Tibial nerve (tissue), 4 donors: ENCODE results near the gene RASSF8. TPM values are rescaled to one million over a fixed set of nuclear protein-coding genes. Genes with fewer than 3 reads are reported as not detected.

Source experiments
- DNase-seq, 2 donors: peaks; one replicate each; pipeline ENCODE4 v3.0.0-alpha.2; 2019; ENCODE audit warnings: low spot score in 2 of 2
- H3K27ac ChIP-seq, 4 donors: fragments of 200-600 bp; sonication (generic) in 3 of 4; one replicate each; pipeline ENCODE4 v1.5.1; 2017 to 2019; ENCODE audit warnings: mild to moderate bottlenecking in 1 of 4
- H3K27me3 ChIP-seq, 2 donors: fragments of 200-600 bp; sonication (generic) in 1 of 2; one replicate each; pipeline versions ENCODE4 v1.5.1 to v1.6.0; 2017 to 2019
- H3K36me3 ChIP-seq, 3 donors: fragments of 200-600 bp; sonication (generic); one replicate each; pipeline ENCODE4 v1.5.1; 2018 to 2019
- H3K4me1 ChIP-seq, 4 donors: fragments of 200-600 bp; sonication (generic) in 3 of 4; one replicate each; pipeline ENCODE4 v1.5.1; 2017 to 2019
- H3K4me3 ChIP-seq, 4 donors: fragments of 200-600 bp; sonication (generic) in 3 of 4; one replicate each; pipeline ENCODE4 v1.5.1; 2017 to 2019; ENCODE audit warnings: mild to moderate bottlenecking in 1 of 4, moderate library complexity in 1 of 4
- H3K9me3 ChIP-seq, 4 donors: fragments of 200-600 bp; sonication (generic) in 3 of 4; one replicate each; pipeline ENCODE4 v1.5.1; 2017 to 2019
- EP300 ChIP-seq, 2 donors: sonication (generic); formaldehyde crosslinking; IDR thresholded peaks; one replicate each; pipeline ENCODE4 v1.6.1; 2017; ENCODE audit warnings: antibody characterized with exemption in 2 of 2, mild to moderate bottlenecking in 1 of 2
- POLR2A ChIP-seq, 2 donors: fragments of 450-650 bp; IDR thresholded peaks; one replicate each; pipeline ENCODE4 v1.6.1; 2017; ENCODE audit warnings: antibody characterized with exemption in 2 of 2, mild to moderate bottlenecking in 2 of 2, moderate library complexity in 2 of 2
- WGBS, 2 donors: methylation state at CpG; one replicate each; pipeline ENCODE4 v1.1.5; 2018; 5-methylcytosine and 5-hydroxymethylcytosine counted together
- total RNA-seq, 4 donors: library from RNA; depleted of rRNA; stranded (reverse); fragments of >200 nt; gene quantifications; one replicate each; pipeline ENCODE4 v1.1.0, GENCODE V29; 2016
- TF ChIP-seq, protein P1 (sequence below), 5 experiments: fragments of 200-600 bp in 3 of 5; fragments of 450-650 bp in 2 of 5; sonication (generic) in 3 of 5; IDR thresholded peaks; one replicate each; pipeline ENCODE4 v1.5.1; 2016 to 2019; ENCODE audit warnings: antibody characterized with exemption in 5 of 5, mild to moderate bottlenecking in 3 of 5, moderate library complexity in 2 of 5

RASSF8 gene
- total RNA-seq, 4 donors from 2014 or later = 42.9 to 87.2 (median 76.1) TPM

- WGBS, 2 donors = 81 to 87% methylated on average over 4 of the region's 4 CpGs
- no peak for DNase-seq
- H3K27ac ChIP-seq = no peak overlapping the region
- TF ChIP-seq, protein P1, sequence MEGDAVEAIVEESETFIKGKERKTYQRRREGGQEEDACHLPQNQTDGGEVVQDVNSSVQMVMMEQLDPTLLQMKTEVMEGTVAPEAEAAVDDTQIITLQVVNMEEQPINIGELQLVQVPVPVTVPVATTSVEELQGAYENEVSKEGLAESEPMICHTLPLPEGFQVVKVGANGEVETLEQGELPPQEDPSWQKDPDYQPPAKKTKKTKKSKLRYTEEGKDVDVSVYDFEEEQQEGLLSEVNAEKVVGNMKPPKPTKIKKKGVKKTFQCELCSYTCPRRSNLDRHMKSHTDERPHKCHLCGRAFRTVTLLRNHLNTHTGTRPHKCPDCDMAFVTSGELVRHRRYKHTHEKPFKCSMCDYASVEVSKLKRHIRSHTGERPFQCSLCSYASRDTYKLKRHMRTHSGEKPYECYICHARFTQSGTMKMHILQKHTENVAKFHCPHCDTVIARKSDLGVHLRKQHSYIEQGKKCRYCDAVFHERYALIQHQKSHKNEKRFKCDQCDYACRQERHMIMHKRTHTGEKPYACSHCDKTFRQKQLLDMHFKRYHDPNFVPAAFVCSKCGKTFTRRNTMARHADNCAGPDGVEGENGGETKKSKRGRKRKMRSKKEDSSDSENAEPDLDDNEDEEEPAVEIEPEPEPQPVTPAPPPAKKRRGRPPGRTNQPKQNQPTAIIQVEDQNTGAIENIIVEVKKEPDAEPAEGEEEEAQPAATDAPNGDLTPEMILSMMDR (IDR thresholded peaks at IDR 0.05) = no peak
- peaks cover 0 to 4% (median 0%) of the 10 kb centered on the region in 4 donors for H3K4me1 ChIP-seq
- H3K27me3 ChIP-seq = no peaks in the 10 kb centered on the region
- H3K9me3 ChIP-seq = no peaks in the 10 kb centered on the region
- no peak overlapping the region for H3K4me3 ChIP-seq
- peaks cover 0 to 7% (median 0%) of the 10 kb centered on the region in 3 donors for H3K36me3 ChIP-seq
Observed at GRCh38 chr12:26068503-26068902, 110.0 kb downstream of the RASSF8 start.

DNA sequence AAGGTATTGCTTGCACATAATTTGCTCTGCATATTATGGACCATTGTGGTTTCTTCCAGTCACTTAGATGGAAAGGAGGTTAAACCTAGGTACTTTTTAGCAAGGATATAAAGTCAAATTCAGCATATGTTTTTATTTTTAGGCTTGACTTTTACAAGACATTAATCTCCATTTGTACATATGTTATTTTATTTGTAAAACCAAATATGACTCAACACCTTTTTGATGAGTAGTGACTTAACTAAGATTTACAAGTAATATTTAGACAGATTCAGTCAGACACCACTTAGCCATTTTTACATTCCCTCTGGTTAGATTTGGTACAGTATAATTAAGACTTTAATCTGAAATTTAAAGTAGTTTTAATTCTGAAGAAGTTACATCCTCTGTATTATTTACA is 111.3 kb downstream of the RASSF8 start:
- Histone ChIP-seq H3K36me3 (peaks cover 0 to 7% (median 0%) of the 10 kb centered on the region in 3 donors), H3K27me3 (no peaks in the 10 kb centered on the region), H3K9me3 (no peaks in the 10 kb centered on the region), H3K4me3 (no peak overlapping the region), H3K27ac (no peak overlapping the region), H3K4me1 (peaks cover 0 to 4% (median 0%) of the 10 kb centered on the region in 4 donors)
- DNase-seq = no peak
- no peak for TF ChIP-seq EP300 (IDR thresholded peaks at IDR 0.05)
- no peak for TF ChIP-seq POLR2A (IDR thresholded peaks at IDR 0.05)
- TF ChIP-seq, protein P1 (IDR thresholded peaks at IDR 0.05) = no peak

- peaks cover 0 to 22% (median 0%) of the 10 kb centered on the region in 3 donors for H3K36me3 ChIP-seq
- 74 to 91% methylated on average over 2 of the region's 2 CpGs for whole genome bisulfite sequencing, 2 donors
Observed at GRCh38 chr12:26077915-26078702, 119.6 kb downstream of the RASSF8 start.

DNA sequence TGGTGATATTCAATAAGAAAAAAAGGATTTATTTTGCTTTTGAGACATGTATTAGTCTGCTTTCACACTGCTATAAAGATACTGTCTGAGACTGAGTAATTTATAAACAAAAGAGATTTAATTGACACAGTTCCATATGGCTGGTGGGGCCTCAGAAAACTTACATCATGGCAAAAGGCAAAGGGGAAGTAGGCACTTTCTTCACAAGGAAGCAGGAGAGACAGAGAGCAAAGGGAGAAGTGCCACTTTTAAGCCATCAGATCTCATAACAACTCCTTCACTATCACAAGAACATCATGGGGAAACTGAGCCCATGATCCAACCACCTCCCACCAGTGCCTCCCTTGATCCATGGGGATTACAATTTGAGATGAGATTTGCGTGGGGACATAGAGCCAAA is 122.4 kb downstream of the RASSF8 start:
- 95% methylated on average over 1 of the region's 1 CpG for WGBS, 2 donors
- H3K27ac ChIP-seq = no peak overlapping the region
- H3K4me1 ChIP-seq = no peaks in the 10 kb centered on the region
- DNase-seq = no peak
- H3K9me3 ChIP-seq = peaks cover 0 to 3% (median 0%) of the 10 kb centered on the region in 4 donors
- H3K27me3 ChIP-seq = no peaks in the 10 kb centered on the region
- TF ChIP-seq, protein P1 (IDR thresholded peaks at IDR 0.05) = no peak
- TF ChIP-seq EP300 (IDR thresholded peaks at IDR 0.05) (no peak), POLR2A (IDR thresholded peaks at IDR 0.05) (no peak)
- peaks cover 0 to 12% (median 0%) of the 10 kb centered on the region in 3 donors for H3K36me3 ChIP-seq
- no peak overlapping the region for H3K4me3 ChIP-seq

More at GRCh38 chr12:26077915-26078702, 119.6 kb downstream of the RASSF8 start:
- Histone ChIP-seq H3K27me3 (no peaks in the 10 kb centered on the region), H3K27ac (no peak overlapping the region), H3K4me1 (no peaks in the 10 kb centered on the region), H3K9me3 (no peaks in the 10 kb centered on the region), H3K4me3 (no peak overlapping the region)
- no peak for DNase-seq
- TF ChIP-seq EP300 (IDR thresholded peaks at IDR 0.05) (no peak), POLR2A (IDR thresholded peaks at IDR 0.05) (no peak)
- TF ChIP-seq, protein P1 (IDR thresholded peaks at IDR 0.05) = no peak

DNA sequence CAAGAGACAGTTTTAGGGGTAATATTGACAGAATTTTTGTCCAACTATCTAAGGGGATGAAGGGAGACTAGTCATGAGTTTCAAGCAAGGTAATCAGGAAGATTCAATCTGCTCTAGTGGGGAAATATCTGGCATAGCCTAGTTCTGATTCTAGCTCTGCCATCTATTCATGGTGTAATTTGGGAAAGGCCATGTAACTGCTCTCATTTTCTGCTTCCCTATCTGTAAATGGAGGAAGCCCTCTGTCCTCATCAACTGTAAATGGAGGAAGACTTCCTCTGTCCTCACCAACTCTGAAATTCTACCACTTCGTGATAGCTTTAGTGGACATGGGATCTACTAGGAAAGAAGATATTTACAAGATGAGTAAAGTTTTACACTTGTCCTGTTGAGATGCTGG is 128.5 kb downstream of the RASSF8 start:
- TF ChIP-seq POLR2A (IDR thresholded peaks at IDR 0.05) = no peak
- no peak for TF ChIP-seq EP300 (IDR thresholded peaks at IDR 0.05)
- TF ChIP-seq, protein P1 (IDR thresholded peaks at IDR 0.05) = no peak
- no peaks in the 10 kb centered on the region for H3K36me3 ChIP-seq
- peaks cover 0 to 3% (median 0%) of the 10 kb centered on the region in 4 donors for H3K9me3 ChIP-seq
- H3K4me1 ChIP-seq = peaks cover 0 to 3% (median 0%) of the 10 kb centered on the region in 4 donors
- no peak for DNase-seq
- H3K4me3 ChIP-seq = no peak overlapping the region
- WGBS, 2 donors = 94 to 96% methylated on average over 1 of the region's 1 CpG
- no peak overlapping the region for H3K27ac ChIP-seq
- H3K27me3 ChIP-seq = no peaks in the 10 kb centered on the region
